ENCODE measurements around the gene ICA1. TPM values are rescaled to one million over a fixed set of nuclear protein-coding genes. Genes with fewer than 3 reads are reported as not detected.

ICA1 gene
- total RNA-seq, 3 donors from 2014 or later = 22.1 to 70.1 (median 45.7) TPM

- H3K27ac ChIP-seq = no peak overlapping the region
- H3K4me1 ChIP-seq = no peaks in the 10 kb centered on the region
- no peak for TF ChIP-seq CTCF (IDR thresholded peaks at IDR 0.05)
- TF ChIP-seq POLR2A (IDR thresholded peaks at IDR 0.05) = no peak
- TF ChIP-seq POLR2AphosphoS5 (IDR thresholded peaks at IDR 0.05) = no peak
- H3K9me3 ChIP-seq = no peaks in the 10 kb centered on the region
- no peaks in the 10 kb centered on the region for H3K27me3 ChIP-seq
- intact Hi-C loops (cut with DNase I; ENCODE audit: low total_unique reads) = no loop called here
- DNase-seq (ENCODE audit: low spot score in 2 of 2) = no peak
- no peak overlapping the region for H3K4me3 ChIP-seq
- H3K36me3 ChIP-seq = no peaks in the 10 kb centered on the region
Observed at GRCh38 chr7:8214244-8214824, 47.6 kb downstream of the ICA1 start.

- no peaks in the 10 kb centered on the region for H3K27me3 ChIP-seq
- no peak overlapping the region for H3K27ac ChIP-seq
Observed at GRCh38 chr7:8213381-8213780, 48.6 kb downstream of the ICA1 start.

GRCh38 chr7:8212638-8213037, 49.3 kb downstream of the ICA1 start:
- Histone ChIP-seq H3K27me3 (no peaks in the 10 kb centered on the region), H3K4me3 (no peak overlapping the region), H3K4me1 (no peaks in the 10 kb centered on the region), H3K27ac (no peak overlapping the region), H3K36me3 (no peaks in the 10 kb centered on the region), H3K9me3 (no peaks in the 10 kb centered on the region)
- TF ChIP-seq CTCF (IDR thresholded peaks at IDR 0.05) (no peak), POLR2AphosphoS5 (IDR thresholded peaks at IDR 0.05) (no peak), POLR2A (IDR thresholded peaks at IDR 0.05) (no peak)
- intact Hi-C loops (cut with DNase I; ENCODE audit: low total_unique reads) = no loop called here
- no peak for DNase-seq (ENCODE audit: low spot score in 2 of 2)

More at GRCh38 chr7:8213381-8213780, 48.6 kb downstream of the ICA1 start:
- DNase-seq (ENCODE audit: low spot score in 2 of 2) = no peak
- no peak for TF ChIP-seq POLR2AphosphoS5 (IDR thresholded peaks at IDR 0.05)
- no peak for TF ChIP-seq CTCF (IDR thresholded peaks at IDR 0.05)
- no peak for TF ChIP-seq POLR2A (IDR thresholded peaks at IDR 0.05)
- intact Hi-C loops (cut with DNase I; ENCODE audit: low total_unique reads) = no loop called here
- Histone ChIP-seq H3K9me3 (no peaks in the 10 kb centered on the region), H3K4me3 (no peak overlapping the region), H3K36me3 (no peaks in the 10 kb centered on the region), H3K4me1 (no peaks in the 10 kb centered on the region)

- no peaks in the 10 kb centered on the region for H3K4me1 ChIP-seq
- no peak overlapping the region for H3K27ac ChIP-seq
- intact Hi-C loops (cut with DNase I; ENCODE audit: low total_unique reads) = no loop called here
- H3K9me3 ChIP-seq = no peaks in the 10 kb centered on the region
- no peaks in the 10 kb centered on the region for H3K36me3 ChIP-seq
- TF ChIP-seq CTCF (IDR thresholded peaks at IDR 0.05) (no peak), POLR2A (IDR thresholded peaks at IDR 0.05) (no peak), POLR2AphosphoS5 (IDR thresholded peaks at IDR 0.05) (no peak)
- no peak overlapping the region for H3K4me3 ChIP-seq
- no peaks in the 10 kb centered on the region for H3K27me3 ChIP-seq
- DNase-seq (ENCODE audit: low spot score in 2 of 2) = no peak
Observed at GRCh38 chr7:8211725-8212096, 50.3 kb downstream of the ICA1 start.

GRCh38 chr7:8210845-8211724, 50.9 kb downstream of the ICA1 start:
- no peaks in the 10 kb centered on the region for H3K27me3 ChIP-seq
- no peaks in the 10 kb centered on the region for H3K4me1 ChIP-seq
- H3K4me3 ChIP-seq = no peak overlapping the region
- no peak for DNase-seq (ENCODE audit: low spot score in 2 of 2)
- intact Hi-C loops (cut with DNase I; ENCODE audit: low total_unique reads) = no loop called here
- H3K36me3 ChIP-seq = no peaks in the 10 kb centered on the region
- H3K9me3 ChIP-seq = no peaks in the 10 kb centered on the region
- H3K27ac ChIP-seq = no peak overlapping the region
- TF ChIP-seq POLR2AphosphoS5 (IDR thresholded peaks at IDR 0.05) = no peak
- no peak for TF ChIP-seq CTCF (IDR thresholded peaks at IDR 0.05)
- TF ChIP-seq POLR2A (IDR thresholded peaks at IDR 0.05) = no peak

All from breast epithelium (tissue), 4 donors.